ENCODE results near the gene HMGN2.

DNA sequence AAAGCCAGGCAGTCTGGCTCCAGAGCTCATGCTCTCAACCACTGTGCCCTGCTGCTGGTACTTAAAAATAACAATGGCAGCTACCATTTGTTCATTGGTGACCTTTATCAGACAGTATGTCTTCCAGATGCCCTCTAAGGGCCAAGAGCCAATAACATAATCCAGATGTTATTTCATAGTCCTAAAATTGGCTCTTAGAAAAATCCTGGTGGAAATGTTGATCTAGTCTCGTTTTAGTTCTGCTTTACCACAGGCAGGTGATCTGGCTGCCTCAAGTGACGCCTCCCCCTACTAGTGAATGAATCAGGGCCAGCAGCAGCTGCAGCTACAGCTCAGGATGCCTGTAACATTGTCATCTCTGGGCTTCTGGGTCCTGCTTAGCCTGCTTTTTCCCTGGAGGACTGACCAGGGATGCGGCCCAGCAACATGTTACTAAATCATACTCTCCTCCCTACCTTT lies 12.6 kb upstream of the HMGN2 start:
- no peak for TF ChIP-seq ARNT2 (CRISPR knock-in tag; IDR thresholded peaks at IDR 0.05; ENCODE audit: low read depth)
- no peak for TF ChIP-seq ZNF232 (CRISPR knock-in tag; IDR thresholded peaks at IDR 0.05; ENCODE audit: borderline replicate concordance)
- no peak for TF ChIP-seq HMGXB4 (CRISPR knock-in tag; IDR thresholded peaks at IDR 0.05; ENCODE audit: borderline replicate concordance in 1 of 2, low read depth in 1 of 2)
- TF ChIP-seq MTA1 (CRISPR knock-in tag; IDR thresholded peaks at IDR 0.05; ENCODE audit: borderline replicate concordance) = no peak
- TF ChIP-seq, protein P1, sequence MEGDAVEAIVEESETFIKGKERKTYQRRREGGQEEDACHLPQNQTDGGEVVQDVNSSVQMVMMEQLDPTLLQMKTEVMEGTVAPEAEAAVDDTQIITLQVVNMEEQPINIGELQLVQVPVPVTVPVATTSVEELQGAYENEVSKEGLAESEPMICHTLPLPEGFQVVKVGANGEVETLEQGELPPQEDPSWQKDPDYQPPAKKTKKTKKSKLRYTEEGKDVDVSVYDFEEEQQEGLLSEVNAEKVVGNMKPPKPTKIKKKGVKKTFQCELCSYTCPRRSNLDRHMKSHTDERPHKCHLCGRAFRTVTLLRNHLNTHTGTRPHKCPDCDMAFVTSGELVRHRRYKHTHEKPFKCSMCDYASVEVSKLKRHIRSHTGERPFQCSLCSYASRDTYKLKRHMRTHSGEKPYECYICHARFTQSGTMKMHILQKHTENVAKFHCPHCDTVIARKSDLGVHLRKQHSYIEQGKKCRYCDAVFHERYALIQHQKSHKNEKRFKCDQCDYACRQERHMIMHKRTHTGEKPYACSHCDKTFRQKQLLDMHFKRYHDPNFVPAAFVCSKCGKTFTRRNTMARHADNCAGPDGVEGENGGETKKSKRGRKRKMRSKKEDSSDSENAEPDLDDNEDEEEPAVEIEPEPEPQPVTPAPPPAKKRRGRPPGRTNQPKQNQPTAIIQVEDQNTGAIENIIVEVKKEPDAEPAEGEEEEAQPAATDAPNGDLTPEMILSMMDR (CRISPR knock-in tag; IDR thresholded peaks at IDR 0.05) = no peak
- no peak for TF ChIP-seq RXRA (CRISPR knock-in tag; IDR thresholded peaks at IDR 0.05)

Data from HepG2 (cell line).